Esophagus (tissue), 2 donors: ENCODE measurements around the gene ARL16. TPM values are rescaled to one million over a fixed set of nuclear protein-coding genes. Genes with fewer than 3 reads are reported as not detected.
A peak's percentile ranks its signal among the peaks of the same experiment; 100 is the strongest.
"Not testable (repeated sequence)": the region's sequence is repeated elsewhere in the genome, so short reads cannot be mapped to it uniquely, and the experiment has no call there.

Experiments used
- H3K27ac ChIP-seq, 2 donors: one replicate each; pipeline ENCODE4 v1.5.1; 2013; ENCODE audit warnings: low read depth in 2 of 2, mild to moderate bottlenecking in 2 of 2, inconsistent platforms in 1 of 2, low read length in 1 of 2, moderate library complexity in 1 of 2
- H3K27me3 ChIP-seq, 2 donors: one replicate each; pipeline ENCODE4 v1.6.1; 2013; ENCODE audit warnings: low read length in 2 of 2, control low read depth in 1 of 2, mild to moderate bottlenecking in 1 of 2; ENCODE audit not compliant: insufficient read depth in 2 of 2, control insufficient read depth in 1 of 2
- H3K36me3 ChIP-seq, 2 donors: one replicate each; pipeline ENCODE4 v1.6.1; 2013; ENCODE audit warnings: low read length in 1 of 2; ENCODE audit not compliant: control insufficient read depth in 2 of 2, insufficient read depth in 2 of 2
- H3K4me1 ChIP-seq, 2 donors: one replicate each; pipeline ENCODE4 v1.6.1; 2013; ENCODE audit warnings: low read length in 1 of 2; ENCODE audit not compliant: control insufficient read depth in 2 of 2, insufficient read depth in 2 of 2
- H3K4me3 ChIP-seq, 2 donors: one replicate each; pipeline ENCODE4 v1.5.1; 2013; ENCODE audit warnings: low read length in 2 of 2, mild to moderate bottlenecking in 2 of 2, low read depth in 1 of 2, moderate library complexity in 1 of 2
- H3K9me3 ChIP-seq, 2 donors: one replicate each; pipeline ENCODE4 v1.6.1; 2013; ENCODE audit warnings: mild to moderate bottlenecking in 2 of 2, low read depth in 1 of 2, low read length in 1 of 2, moderate library complexity in 1 of 2; ENCODE audit not compliant: control insufficient read depth in 2 of 2, insufficient read depth in 1 of 2
- WGBS, 2 donors: extraction: QIAGEN DNeasy Blood & Tissue Kit; methylation state at CpG; one replicate each; pipeline ENCODE4 v1.1.7; 2013; 5-methylcytosine and 5-hydroxymethylcytosine counted together
- polyA plus RNA-seq, 2 donors: library from polyadenylated mRNA; stranded (reverse); fragments of 200-250 nt; gene quantifications; one replicate each; pipeline ENCODE4 v1.2.3, GENCODE V29; 2013
- donor health status: healthy with polysubstance abuse.
- donor health status: Bipolar disorder and iron deficiency.

Gene ARL16
- polyA plus RNA-seq, 2 donors: 36.2 to 53.9 TPM

DNA sequence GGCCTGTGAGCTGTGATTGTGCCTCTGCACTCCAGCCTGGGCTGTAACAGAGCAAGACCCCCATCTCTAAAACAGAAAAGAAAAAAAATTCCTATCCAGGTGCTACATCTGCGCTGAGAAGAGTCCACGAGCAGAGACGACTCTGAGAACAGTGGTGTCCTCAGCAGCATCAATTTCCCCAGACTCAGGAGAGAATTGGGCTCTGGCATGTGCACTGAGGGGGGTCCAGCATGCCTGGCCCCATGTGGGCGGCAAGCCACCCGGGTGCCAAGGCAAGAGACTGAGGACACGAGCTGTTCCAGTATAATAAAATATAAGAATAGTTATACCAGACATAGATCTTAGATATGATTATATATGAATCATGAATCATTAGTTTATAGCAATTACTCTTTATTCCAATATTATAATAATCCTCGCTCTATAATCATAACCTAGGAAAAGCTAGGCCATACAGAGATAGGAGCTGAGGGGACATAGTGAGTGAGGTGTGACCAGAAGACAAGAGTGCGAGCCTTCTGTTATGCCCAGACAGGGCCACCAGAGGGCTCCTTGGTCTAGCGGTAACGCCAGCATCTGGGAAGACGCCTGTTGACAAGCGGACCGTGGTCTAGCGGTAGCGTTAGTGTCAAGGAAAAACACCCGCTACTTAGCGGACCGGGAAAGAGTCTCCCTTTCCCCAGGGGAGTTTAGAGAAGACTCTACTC is 7.9 kb downstream of the ARL16 start:
- WGBS, 2 donors: 42% methylated on average over 18 of the region's 18 CpGs
- H3K4me3 ChIP-seq, H3K4me1 ChIP-seq, H3K27ac ChIP-seq, H3K9me3 ChIP-seq, H3K27me3 ChIP-seq: not testable (repeated sequence)
- peaks cover 16 to 30% of the 10 kb centered on the region in 2 donors for H3K36me3 ChIP-seq

- peaks cover 24 to 43% of the 10 kb centered on the region in 2 donors for H3K36me3 ChIP-seq
- 75 to 80% methylated on average over 18 of the region's 18 CpGs for WGBS, 2 donors
Measured at GRCh38 chr17:81673561-81674258, 9.9 kb downstream of the ARL16 start.

GRCh38 chr17:81672954-81673353 is 10.6 kb downstream of the ARL16 start:
- Histone ChIP-seq H3K36me3 (peaks cover 24 to 43% of the 10 kb centered on the region in 2 donors), H3K27me3 (no peaks in the 10 kb centered on the region), H3K4me3 (no peak overlapping the region), H3K9me3 (no peaks in the 10 kb centered on the region), H3K27ac (no peak overlapping the region), H3K4me1 (peaks cover 0 to 3% of the 10 kb centered on the region in 2 donors)
- 89 to 92% methylated on average over 16 of the region's 16 CpGs for WGBS, 2 donors

More at GRCh38 chr17:81673561-81674258, 9.9 kb downstream of the ARL16 start:
- Histone ChIP-seq H3K9me3 (no peaks in the 10 kb centered on the region), H3K4me3 (no peak overlapping the region), H3K27me3 (no peaks in the 10 kb centered on the region), H3K4me1 (no peaks in the 10 kb centered on the region), H3K27ac (no peak overlapping the region)

- H3K4me1 ChIP-seq: peaks cover 0 to 3% of the 10 kb centered on the region in 2 donors
- H3K27ac ChIP-seq: no peak overlapping the region
- H3K9me3 ChIP-seq: no peaks in the 10 kb centered on the region
- no peak overlapping the region for H3K4me3 ChIP-seq
- WGBS, 2 donors: 78 to 82% methylated on average over 18 of the region's 18 CpGs
- peaks cover 24 to 43% of the 10 kb centered on the region in 2 donors for H3K36me3 ChIP-seq
- no peaks in the 10 kb centered on the region for H3K27me3 ChIP-seq
Measured at GRCh38 chr17:81672504-81672903, 11.1 kb downstream of the ARL16 start.

DNA sequence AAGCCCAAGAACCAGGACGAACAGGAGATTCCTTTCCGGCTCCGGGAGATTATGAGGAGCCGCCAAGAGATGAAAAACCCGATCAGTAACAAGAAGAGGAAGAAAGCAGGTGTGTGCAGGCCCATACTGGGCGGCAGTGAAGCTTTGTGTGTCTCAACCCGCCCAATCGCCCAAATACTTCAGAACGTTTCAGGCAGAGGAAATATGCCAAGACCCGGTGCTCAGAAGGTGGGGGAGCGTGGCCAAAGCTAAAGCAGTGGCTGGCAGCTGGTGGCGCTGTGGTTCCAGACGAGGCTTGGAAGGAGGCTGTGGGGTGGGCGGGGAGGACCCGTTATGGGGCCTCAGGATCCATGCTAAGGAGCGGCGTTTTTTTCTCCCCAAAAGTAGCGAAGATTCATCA is 15.8 kb downstream of the ARL16 start:
- WGBS, 2 donors: 58 to 66% methylated on average over 18 of the region's 18 CpGs
- peak overlapping the region; percentile 50 to 76 for H3K27ac ChIP-seq
- no peaks in the 10 kb centered on the region for H3K27me3 ChIP-seq
- no peaks in the 10 kb centered on the region for H3K9me3 ChIP-seq
- H3K4me3 ChIP-seq: peak overlapping the region in 1 of 2 donors; percentile 12
- H3K4me1 ChIP-seq: peaks cover 6 to 10% of the 10 kb centered on the region in 2 donors
- peaks cover 20 to 34% of the 10 kb centered on the region in 2 donors for H3K36me3 ChIP-seq

- 0 to 1% methylated on average over 82 to 96 of the region's 96 CpGs for WGBS, 2 donors
- peak within 1 kb of the TSS; percentile 90 to 94 for H3K4me3 ChIP-seq
- H3K27ac ChIP-seq: peak within 1 kb of the TSS; percentile 89 to 96
- H3K9me3 ChIP-seq: no peaks in the 10 kb centered on the region
- H3K27me3 ChIP-seq: no peaks in the 10 kb centered on the region
- peaks cover 6 to 10% of the 10 kb centered on the region in 2 donors for H3K4me1 ChIP-seq
- H3K36me3 ChIP-seq: peaks cover 14 to 22% of the 10 kb centered on the region in 2 donors
Measured at GRCh38 chr17:81666342-81667191, 17.0 kb downstream of the ARL16 start, which contains the start of the genes CCDC137 and OXLD1. Gene CCDC137 (plus strand): TSS chr17:81666737. CDS start chr17:81666767, 30 bp downstream. Gene OXLD1 (minus strand): TSS chr17:81666605. CDS start chr17:81666577, 28 bp downstream.

DNA sequence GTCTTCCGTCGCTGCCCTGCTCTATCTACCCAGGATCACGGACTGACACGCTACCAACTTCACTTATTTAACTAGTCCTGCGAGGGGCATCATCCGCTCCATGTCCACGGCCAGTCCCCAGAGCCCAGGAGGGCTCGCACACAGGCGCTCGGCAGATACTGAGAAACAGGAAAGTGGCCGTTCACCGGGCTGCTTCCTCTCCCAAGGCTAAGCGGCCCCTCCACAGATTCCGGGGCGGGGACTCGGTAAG is 17.6 kb downstream of the ARL16 start:
- H3K4me1 ChIP-seq: peaks cover 6 to 10% of the 10 kb centered on the region in 2 donors
- no peaks in the 10 kb centered on the region for H3K9me3 ChIP-seq
- peak overlapping the region; percentile 89 to 93 for H3K27ac ChIP-seq
- H3K4me3 ChIP-seq: peak overlapping the region; percentile 90 to 94
- H3K36me3 ChIP-seq: peaks cover 8 to 17% of the 10 kb centered on the region in 2 donors
- H3K27me3 ChIP-seq: no peaks in the 10 kb centered on the region
- WGBS, 2 donors: 0 to 1% methylated on average over 16 of the region's 16 CpGs

GRCh38 chr17:81665205-81666091 is 18.1 kb downstream of the ARL16 start:
- Histone ChIP-seq H3K4me1 (peaks cover 6 to 10% of the 10 kb centered on the region in 2 donors), H3K36me3 (peaks cover 7 to 15% of the 10 kb centered on the region in 2 donors), H3K27ac (peak overlapping the region; percentile 89 to 93), H3K27me3 (no peaks in the 10 kb centered on the region), H3K9me3 (no peaks in the 10 kb centered on the region), H3K4me3 (peak overlapping the region; percentile 90 to 94)
- 58 to 59% methylated on average over 30 of the region's 30 CpGs for WGBS, 2 donors
